Hematopoietic multipotent progenitor cell treated with erythropoietin and hydrocortisone succinate and interleukin-3 and kit ligand, for 17 days (in vitro differentiated cells): ENCODE measurements around the gene NT5DC3.

ENCODE experiments used
- DNase-seq: peaks from one replicate; pipeline ENCODE4 v3.0.0-alpha.2; 2015; ENCODE audit warnings: low spot score

Gene NT5DC3

DNA sequence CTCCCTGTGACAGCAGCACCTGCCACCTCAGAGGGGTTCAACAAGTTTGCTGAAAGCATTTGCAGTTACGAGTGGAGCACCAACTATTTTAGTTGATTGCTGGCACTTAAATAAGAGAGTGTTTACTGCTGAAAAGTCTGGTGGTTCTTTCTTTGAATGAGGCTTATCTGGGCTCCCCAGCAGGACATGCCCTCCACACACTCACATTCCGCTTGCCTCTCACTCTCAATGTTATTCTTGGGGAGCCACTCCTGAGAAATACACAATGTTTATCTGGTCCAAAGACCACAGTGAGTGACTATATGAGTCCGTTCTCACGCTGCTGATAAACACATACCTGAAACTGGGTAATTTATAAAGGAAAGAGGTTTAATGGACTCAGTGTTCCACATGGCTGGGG is 31.9 kb downstream of the NT5DC3 start:
- peak; percentile 13 for DNase-seq

GRCh38 chr12:103808239-103808880 is 32.7 kb downstream of the NT5DC3 start:
- no peak for DNase-seq

GRCh38 chr12:103807561-103808238 is 33.3 kb downstream of the NT5DC3 start:
- DNase-seq: no peak

DNA sequence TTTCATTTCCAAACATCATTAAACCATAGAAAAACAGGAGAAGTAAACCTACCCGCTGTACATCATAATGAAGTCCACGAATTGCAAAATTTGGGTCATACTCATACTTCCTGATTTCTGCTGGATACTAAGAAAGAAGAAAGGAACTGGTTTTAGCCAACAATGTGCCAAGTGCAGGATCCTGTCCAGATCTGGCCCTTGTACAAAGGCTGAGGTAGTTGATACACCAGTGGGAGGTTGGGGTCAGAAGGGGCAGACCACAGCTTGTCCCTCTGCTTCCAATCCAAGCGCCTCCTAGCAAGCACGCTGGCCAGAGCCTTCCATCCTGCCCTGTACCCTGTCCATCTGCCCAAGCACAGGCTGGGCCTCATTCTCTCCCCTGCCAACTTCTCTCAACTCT is 34.2 kb downstream of the NT5DC3 start:
- DNase-seq: no peak

DNA sequence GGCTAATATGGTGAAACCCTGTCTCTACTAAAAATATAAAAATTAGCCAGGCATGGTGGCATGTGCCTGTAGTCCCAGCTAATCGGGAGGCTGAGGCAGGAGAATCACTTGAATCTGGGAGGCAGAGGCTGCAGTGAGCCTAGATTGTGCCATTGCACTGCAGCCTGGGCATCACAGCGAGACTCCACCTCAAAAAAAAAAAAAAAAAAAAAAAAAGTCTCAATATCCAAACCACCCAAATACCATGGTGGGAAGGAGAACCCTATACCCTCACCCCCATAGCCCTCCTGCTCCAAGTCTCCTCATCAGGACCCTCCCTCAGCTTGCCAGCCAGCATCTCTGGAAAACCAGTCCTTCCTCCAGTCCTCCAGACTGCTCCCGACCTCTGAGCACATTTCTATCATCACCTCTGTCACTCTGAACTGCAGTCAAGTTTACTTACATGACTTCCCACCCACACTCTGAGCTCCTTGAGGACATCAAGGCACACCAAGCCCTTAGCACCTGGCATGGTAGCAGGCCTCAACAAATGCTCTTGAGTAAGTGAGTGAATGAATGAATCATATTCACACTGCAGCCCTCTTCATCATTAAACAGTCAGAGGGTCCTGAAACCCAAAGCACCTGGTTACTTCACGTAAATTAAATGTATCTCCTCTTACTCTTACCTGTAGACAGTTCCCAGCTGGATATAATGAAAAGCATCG is 35.2 kb downstream of the NT5DC3 start:
- DNase-seq: no peak

GRCh38 chr12:103803847-103804246 is 37.2 kb downstream of the NT5DC3 start:
- DNase-seq: no peak

- no peak for DNase-seq
Observed at GRCh38 chr12:103802586-103802886, 38.5 kb downstream of the NT5DC3 start.

DNA sequence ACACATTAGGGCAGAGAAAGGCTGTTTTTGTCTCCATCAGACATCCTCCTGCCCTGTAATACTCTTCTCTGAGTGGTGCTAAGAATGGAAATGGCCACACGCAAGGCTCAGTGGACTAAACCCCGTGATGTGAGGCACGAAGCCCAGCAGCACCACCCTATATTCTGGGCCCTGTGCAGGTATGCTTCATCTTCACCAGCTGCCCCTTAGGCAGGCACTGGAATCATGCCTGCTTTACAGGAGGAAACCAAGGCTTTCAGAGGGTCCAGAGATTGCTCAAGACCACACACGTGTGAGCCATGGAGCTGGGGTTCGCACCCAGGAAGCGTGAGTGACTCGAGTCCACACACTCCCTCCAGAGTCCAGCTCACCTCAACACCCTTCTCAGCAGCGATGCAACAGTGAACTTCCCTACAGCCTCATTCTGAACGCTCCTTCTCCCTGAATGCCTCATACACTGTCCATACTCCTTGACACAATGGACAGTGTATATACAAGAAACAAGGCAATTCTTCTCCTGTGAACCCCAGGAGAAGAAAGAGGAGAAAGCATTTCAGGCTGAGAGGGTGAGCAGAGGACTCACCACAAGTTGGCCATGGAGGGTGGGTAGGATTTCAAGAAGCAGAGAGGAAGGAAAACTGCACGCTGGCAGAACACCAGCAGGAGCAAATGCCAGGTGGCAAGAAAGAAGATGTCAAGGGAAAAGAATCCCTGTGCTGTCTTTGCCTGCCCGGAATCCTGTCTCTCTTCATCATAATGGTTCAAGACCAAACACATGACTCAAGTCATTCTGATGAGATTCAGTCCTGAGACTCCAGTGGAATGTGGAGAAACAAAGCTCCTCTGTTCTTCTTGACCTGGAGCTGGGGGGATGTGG is 39.1 kb downstream of the NT5DC3 start:
- DNase-seq: no peak

DNA sequence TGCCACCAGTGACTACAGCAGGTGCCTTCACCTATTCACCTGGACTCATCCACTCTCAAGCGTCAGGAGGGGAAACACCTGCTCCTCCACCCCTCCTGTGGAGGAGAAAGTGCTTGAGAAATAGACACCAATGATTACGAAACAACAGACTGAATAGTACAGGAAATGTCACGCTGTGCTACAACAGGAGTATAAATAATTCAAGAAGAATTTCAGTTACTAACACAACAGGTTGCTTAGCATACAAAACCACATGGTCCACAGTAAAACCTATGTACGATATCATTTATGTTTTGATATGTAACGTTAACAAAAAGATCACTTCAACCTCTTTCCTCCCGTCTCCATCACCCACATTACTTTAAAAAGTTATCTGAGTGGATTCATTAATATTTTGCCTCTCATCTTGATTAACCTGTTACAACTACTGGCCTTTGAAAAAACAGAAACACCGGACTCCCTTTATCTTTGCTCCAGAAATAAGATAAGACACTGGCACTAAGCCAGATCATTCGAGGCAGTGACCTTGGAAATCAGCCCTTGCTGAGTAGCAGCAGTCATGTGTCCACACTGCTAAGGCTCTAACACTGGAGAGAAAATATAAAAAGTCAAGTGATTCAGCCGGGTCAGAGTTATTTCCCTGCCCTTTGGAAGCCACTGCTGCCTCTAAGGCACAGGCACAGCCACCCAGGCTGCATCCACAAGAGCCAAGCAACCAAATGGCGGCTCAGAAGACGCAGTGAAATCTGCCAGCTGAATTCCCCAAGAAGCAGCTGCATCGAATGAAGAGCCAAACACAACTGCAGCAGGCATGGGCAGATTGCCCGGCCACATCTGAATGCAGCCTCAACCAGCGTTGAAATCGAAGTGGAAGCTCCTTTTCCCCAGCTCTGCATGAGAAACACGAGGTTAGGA is 40.9 kb downstream of the NT5DC3 start:
- DNase-seq: no peak

DNA sequence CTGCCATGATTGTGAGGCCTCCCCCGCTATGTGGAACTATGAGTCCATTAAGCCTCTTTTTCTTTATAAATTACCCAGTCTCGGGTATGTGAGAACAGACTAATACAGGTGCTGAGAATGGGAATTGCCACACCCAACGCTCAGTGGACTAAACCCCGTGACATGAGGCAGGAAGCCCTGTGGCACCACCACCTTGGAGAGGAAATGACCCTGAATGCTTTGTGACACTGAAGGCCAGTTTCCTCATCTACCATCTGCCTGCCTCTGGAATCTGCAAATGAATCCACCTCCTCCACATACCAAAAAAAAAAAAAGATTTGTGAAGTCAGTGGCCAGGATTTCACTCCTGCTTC is 41.6 kb downstream of the NT5DC3 start:
- DNase-seq: no peak

DNA sequence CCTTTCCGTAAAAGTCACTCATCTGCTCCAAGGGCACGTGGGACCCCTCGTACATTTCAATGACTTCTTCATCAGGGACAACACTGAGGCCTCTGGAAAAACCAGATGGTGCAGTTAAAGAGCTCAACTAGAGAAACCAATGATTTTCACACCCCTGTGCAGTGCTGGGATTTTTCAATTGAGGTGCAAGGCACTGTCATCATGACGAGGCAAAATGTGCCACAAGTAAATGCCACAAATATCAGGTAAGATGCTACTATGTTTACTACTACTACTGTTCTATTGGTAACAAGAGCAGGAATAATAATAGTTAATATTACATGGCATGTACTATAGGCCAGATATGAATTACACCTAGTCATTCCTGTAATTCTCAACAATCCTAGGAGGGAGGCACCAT is 42.4 kb downstream of the NT5DC3 start:
- DNase-seq: no peak

DNA sequence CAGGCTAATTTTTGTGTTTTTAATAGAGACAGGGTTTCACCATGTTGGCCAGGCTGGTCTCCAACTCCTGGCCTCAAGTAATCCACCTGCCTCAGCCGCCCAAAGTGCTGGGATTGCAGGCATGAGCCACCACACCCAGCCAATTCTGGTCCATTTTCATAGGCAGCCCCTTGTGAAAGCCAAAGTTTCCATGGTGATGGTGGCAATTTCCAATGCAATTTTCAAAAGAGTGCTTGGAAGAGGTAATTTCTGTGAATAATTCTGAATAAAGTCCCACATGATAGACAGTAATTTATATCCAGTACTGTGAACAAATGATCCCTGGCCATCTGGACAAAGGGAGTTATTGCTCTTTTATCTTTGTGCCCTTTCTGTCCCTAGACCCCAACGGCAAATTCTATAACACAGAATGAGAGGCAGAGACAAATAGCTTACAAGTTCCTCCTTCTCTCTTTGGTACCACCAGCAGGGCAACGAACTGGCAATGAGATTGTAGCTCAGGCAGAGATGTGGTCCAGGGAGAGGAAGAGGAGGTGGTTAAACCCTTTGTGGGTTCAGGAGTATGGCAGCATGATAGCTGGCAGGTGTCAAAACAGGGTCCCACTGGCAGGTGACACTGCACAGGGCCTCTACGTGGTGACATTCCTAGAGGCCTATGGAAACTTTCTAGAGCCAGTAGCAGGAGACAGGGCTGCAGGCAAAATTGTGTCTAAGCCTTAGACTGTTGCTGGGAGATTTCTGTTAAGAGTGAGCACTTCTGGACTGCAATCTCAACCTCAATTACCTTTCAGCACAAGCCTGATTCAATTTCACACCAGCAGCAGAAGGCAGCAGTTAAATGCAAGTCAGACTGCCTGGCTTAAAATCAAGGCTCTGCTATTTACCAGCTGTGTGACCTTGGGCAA is 46.5 kb downstream of the NT5DC3 start:
- DNase-seq: no peak

DNA sequence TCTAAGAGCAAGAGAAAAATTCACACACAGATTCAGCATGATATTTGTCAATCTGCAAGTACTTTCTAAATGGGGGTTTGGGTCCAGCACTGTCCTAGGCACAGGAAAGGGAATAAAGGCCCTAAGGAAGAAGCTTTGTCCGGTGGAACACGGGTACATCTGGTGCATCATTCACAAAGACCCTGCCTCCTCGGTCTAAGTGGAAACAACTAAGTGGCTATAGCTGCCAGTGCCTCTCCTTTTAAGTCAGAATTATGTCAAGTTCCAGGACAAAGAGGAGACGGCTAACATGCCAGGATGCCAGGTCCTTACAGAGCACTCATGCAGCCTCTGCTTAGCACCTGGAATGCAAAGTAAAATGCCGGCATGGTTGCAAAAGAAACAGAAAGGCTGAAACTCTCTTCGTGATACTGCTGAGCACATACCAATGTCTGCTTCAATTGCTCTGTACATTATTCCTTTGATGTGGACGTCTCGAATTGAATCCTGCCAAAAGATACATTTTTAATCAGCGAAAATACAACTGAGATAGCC is 47.5 kb downstream of the NT5DC3 start:
- no peak for DNase-seq

DNA sequence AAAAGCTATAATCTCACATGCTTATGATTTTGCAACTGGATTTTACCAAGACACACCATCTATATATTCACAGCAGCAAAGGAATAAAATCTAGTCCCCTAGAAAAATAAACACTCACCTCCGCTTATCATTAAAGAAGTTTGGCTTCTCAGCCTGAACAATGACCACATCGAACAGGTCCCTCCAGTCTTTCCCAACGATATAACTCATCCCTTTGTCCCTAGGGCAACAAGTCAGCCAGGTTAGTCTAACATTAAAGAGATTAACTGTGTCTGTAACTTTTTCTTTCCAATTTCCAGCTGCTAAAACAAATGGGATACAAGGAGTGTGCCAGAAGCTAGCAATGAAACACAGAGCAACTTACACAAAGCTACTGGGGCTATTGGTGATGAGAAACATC is 48.0 kb downstream of the NT5DC3 start:
- DNase-seq: no peak

GRCh38 chr12:103791350-103791920 is 49.6 kb downstream of the NT5DC3 start:
- DNase-seq: no peak

DNA sequence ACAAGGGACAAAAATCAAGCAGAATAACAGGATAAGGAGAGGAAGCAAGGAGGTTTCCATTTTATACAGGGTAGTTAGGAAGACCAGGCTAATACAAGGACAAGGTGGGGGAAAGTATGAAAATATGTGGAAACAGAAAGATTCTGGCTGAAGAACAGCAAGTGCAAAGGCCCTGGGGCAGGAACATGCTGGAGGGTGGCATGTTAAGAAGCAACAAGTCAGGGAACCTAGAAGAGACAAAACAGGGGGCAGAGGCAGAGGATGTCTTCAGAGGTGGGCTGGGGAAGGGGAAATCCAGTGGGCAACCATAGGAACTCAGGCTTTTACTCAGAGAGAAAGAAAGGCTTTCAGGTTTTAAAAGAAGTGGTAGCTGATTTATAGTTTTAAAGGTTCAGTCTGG is 54.8 kb downstream of the NT5DC3 start:
- DNase-seq: no peak

DNA sequence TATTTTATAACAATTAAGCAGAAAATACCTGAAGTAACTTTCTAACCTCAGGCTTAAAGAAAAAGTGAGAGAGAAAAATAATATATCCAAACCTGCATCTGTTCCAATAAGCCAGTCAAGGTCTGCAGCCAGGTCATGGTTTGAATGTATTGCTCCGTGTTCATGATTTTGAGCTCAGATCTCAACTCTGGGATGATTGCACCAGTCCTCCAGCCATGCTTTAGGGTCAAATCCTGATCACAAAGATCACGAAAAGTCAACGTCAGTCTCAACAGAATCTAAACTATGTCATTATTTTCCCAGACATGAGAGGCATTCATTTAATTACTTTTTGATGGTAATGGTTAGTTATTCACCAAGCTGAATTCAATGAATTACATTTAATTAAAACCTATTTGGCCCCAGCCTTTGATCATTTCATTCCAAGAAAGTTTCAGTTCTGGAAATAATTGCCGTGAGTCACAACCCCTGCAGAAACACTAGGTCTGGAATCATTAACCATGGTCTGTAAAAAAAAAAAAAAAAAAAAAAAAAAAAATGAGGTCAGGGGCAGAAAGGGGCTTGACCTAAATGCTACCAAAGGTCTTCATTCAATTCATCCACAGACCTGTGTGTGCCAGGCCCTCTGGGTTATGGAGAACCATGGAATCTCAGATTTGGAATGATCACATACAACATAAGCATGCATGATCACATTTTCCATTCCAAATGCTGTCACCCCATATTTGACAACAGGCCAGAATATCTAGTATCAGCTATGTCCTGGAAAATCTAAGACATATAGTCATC is 55.6 kb downstream of the NT5DC3 start:
- DNase-seq: no peak

- no peak for DNase-seq
Observed at GRCh38 chr12:103783744-103784664, 57.0 kb downstream of the NT5DC3 start.
